Thymus (tissue), 14 donors: ENCODE data around the gene CERS4. TPM values are rescaled to one million over a fixed set of nuclear protein-coding genes. Genes with fewer than 3 reads are reported as not detected.

Source experiments
- DNase-seq, 9 donors: peaks; one replicate each; pipeline ENCODE4 v3.0.0-alpha.2; 2013; ENCODE audit warnings: low spot score in 9 of 9, low read depth in 6 of 9, missing footprints in 1 of 9
- H3K27ac ChIP-seq, 2 donors: one replicate each; pipeline ENCODE4 v1.5.1; 2013; ENCODE audit warnings: control low read depth in 1 of 2, low read depth in 1 of 2, low read length in 1 of 2, mild to moderate bottlenecking in 1 of 2, moderate library complexity in 1 of 2
- H3K27me3 ChIP-seq, 2 donors: one replicate each; pipeline ENCODE4 v1.5.1; 2013; ENCODE audit warnings: low read length in 1 of 2; ENCODE audit not compliant: control insufficient read depth in 2 of 2, insufficient read depth in 1 of 2
- H3K36me3 ChIP-seq, 2 donors: one replicate each; pipeline ENCODE4 v1.5.1; 2013; ENCODE audit warnings: low read length in 1 of 2, mild to moderate bottlenecking in 1 of 2, moderate library complexity in 1 of 2; ENCODE audit not compliant: control insufficient read depth in 2 of 2, insufficient read depth in 2 of 2
- H3K4me1 ChIP-seq, 2 donors: one replicate each; pipeline ENCODE4 v1.5.1; 2013; ENCODE audit warnings: low read length in 2 of 2; ENCODE audit not compliant: control insufficient read depth in 2 of 2, insufficient read depth in 2 of 2
- H3K4me3 ChIP-seq, 2 donors: one replicate each; pipeline ENCODE4 v1.5.1; 2013; ENCODE audit warnings: low read length in 2 of 2, control low read depth in 1 of 2, mild to moderate bottlenecking in 1 of 2
- H3K9me3 ChIP-seq, 2 donors: one replicate each; pipeline ENCODE4 v1.5.1; 2013; ENCODE audit warnings: low read length in 1 of 2, mild to moderate bottlenecking in 1 of 2; ENCODE audit not compliant: control insufficient read depth in 2 of 2, insufficient read depth in 1 of 2
- WGBS: extraction: QIAGEN DNeasy Blood & Tissue Kit; methylation state at CpG from one replicate; pipeline ENCODE4 v1.1.7; 2013; 5-methylcytosine and 5-hydroxymethylcytosine counted together
- long read RNA-seq, 10 donors: transcript quantifications; one replicate each; lab custom pipeline, GENCODE V29; 2026
- polyA plus RNA-seq: library from polyadenylated mRNA; stranded (reverse); fragments of 200-250 nt; gene quantifications from one replicate; pipeline ENCODE4 v1.2.3, GENCODE V29; 2013
- total RNA-seq: library from RNA; stranded (reverse); fragments of 120-200 nt; gene quantifications from one replicate; pipeline ENCODE4 v1.2.4, GENCODE V29; 2013
- donor health status: healthy.

The CERS4 gene
- total RNA-seq = 21.7 TPM
- 28.5 TPM for polyA plus RNA-seq
- long read RNA-seq, donor 1 = 0 reads
- long read RNA-seq, donor 2, transcript CERS4-201 (12 exons, 1,797 nt) = major isoform, 5 of 6 reads
- long read RNA-seq, donor 2, partial matches to known transcripts = 0 of 6 reads
- long read RNA-seq, donor 2, other reads (novel, unspliced or antisense) = 0 of 6 reads
- long read RNA-seq, donor 3, partial matches to known transcripts = 7 of 11 reads
- long read RNA-seq, donor 3, other reads (novel, unspliced or antisense) = 0 of 11 reads
- long read RNA-seq, donor 4, partial matches to known transcripts = 6 of 9 reads
- long read RNA-seq, donor 4, other reads (novel, unspliced or antisense) = 0 of 9 reads
- long read RNA-seq, donor 5, partial matches to known transcripts = 7 of 15 reads
- long read RNA-seq, donor 5, other reads (novel, unspliced or antisense) = 0 of 15 reads
- long read RNA-seq, donor 6, partial matches to known transcripts = 0 of 2 reads
- long read RNA-seq, donor 6, other reads (novel, unspliced or antisense) = 0 of 2 reads
- long read RNA-seq, donor 7, partial matches to known transcripts = 0 of 2 reads
- long read RNA-seq, donor 7, other reads (novel, unspliced or antisense) = 0 of 2 reads
- long read RNA-seq, donor 8, partial matches to known transcripts = 0 of 4 reads
- long read RNA-seq, donor 8, other reads (novel, unspliced or antisense) = 0 of 4 reads
- long read RNA-seq, donor 9, partial matches to known transcripts = 0 of 1 reads
- long read RNA-seq, donor 9, other reads (novel, unspliced or antisense) = 0 of 1 reads
- long read RNA-seq, donor 10, partial matches to known transcripts = 0 of 2 reads
- long read RNA-seq, donor 10, other reads (novel, unspliced or antisense) = 0 of 2 reads

GRCh38 chr19:8208922-8209461 is at the start of gene CERS4:
Gene CERS4 (plus strand): TSS chr19:8209370. CDS start chr19:8251077, 41,707 bp downstream.
- peak in 7 of 9 donors; percentile 33 to 83 (median 60) for DNase-seq
- WGBS = under 1% methylated on average over 60 of the region's 60 CpGs

GRCh38 chr19:8161135-8161646 is 48.0 kb upstream of the CERS4 start:
- no peak overlapping the region for H3K4me3 ChIP-seq
- WGBS = 72% methylated on average over 12 of the region's 12 CpGs
- DNase-seq = peak in 1 of 9 donors; percentile 13
- no peaks in the 10 kb centered on the region for H3K36me3 ChIP-seq
- H3K27me3 ChIP-seq = no peaks in the 10 kb centered on the region
- H3K4me1 ChIP-seq = peaks cover 0 to 4% of the 10 kb centered on the region in 2 donors
- no peak overlapping the region for H3K27ac ChIP-seq
- H3K9me3 ChIP-seq = no peaks in the 10 kb centered on the region

More at GRCh38 chr19:8208922-8209461, at the start of gene CERS4:
- Histone ChIP-seq H3K4me1 (peaks cover 12 to 27% of the 10 kb centered on the region in 2 donors), H3K4me3 (peak within 1 kb of the TSS; percentile 76 to 97), H3K36me3 (peaks cover 3% of the 10 kb centered on the region in 2 donors), H3K27me3 (peaks cover 0 to 17% of the 10 kb centered on the region in 2 donors), H3K9me3 (no peaks in the 10 kb centered on the region), H3K27ac (peak within 1 kb of the TSS; percentile 28 to 83)

GRCh38 chr19:8163759-8164158 is 45.4 kb upstream of the CERS4 start:
- WGBS = 87% methylated on average over 7 of the region's 7 CpGs
- peaks cover 0 to 4% of the 10 kb centered on the region in 2 donors for H3K4me1 ChIP-seq
- no peak overlapping the region for H3K27ac ChIP-seq
- H3K9me3 ChIP-seq = no peaks in the 10 kb centered on the region
- no peaks in the 10 kb centered on the region for H3K27me3 ChIP-seq
- no peak overlapping the region for H3K4me3 ChIP-seq
- no peak for DNase-seq
- H3K36me3 ChIP-seq = no peaks in the 10 kb centered on the region

GRCh38 chr19:8167985-8168384 is 41.2 kb upstream of the CERS4 start:
- no peak for DNase-seq
- Histone ChIP-seq H3K27me3 (no peaks in the 10 kb centered on the region), H3K27ac (no peak overlapping the region), H3K36me3 (no peaks in the 10 kb centered on the region), H3K4me3 (no peak overlapping the region), H3K4me1 (no peaks in the 10 kb centered on the region), H3K9me3 (no peaks in the 10 kb centered on the region)
- WGBS = 95% methylated on average over 6 of the region's 6 CpGs

- H3K9me3 ChIP-seq = no peaks in the 10 kb centered on the region
- H3K27ac ChIP-seq = no peak overlapping the region
- H3K4me1 ChIP-seq = no peaks in the 10 kb centered on the region
- WGBS = 96% methylated on average over 7 of the region's 7 CpGs
- no peaks in the 10 kb centered on the region for H3K27me3 ChIP-seq
- no peak overlapping the region for H3K4me3 ChIP-seq
- no peaks in the 10 kb centered on the region for H3K36me3 ChIP-seq
- no peak for DNase-seq
Measured at GRCh38 chr19:8168537-8168936, 40.6 kb upstream of the CERS4 start.

- DNase-seq = no peak
- WGBS = 96% methylated on average over 9 of the region's 9 CpGs
- H3K27ac ChIP-seq = no peak overlapping the region
- H3K4me3 ChIP-seq = no peak overlapping the region
- no peaks in the 10 kb centered on the region for H3K4me1 ChIP-seq
- no peaks in the 10 kb centered on the region for H3K27me3 ChIP-seq
- H3K36me3 ChIP-seq = no peaks in the 10 kb centered on the region
- no peaks in the 10 kb centered on the region for H3K9me3 ChIP-seq
Measured at GRCh38 chr19:8174706-8175105, 34.5 kb upstream of the CERS4 start.

- H3K9me3 ChIP-seq = no peaks in the 10 kb centered on the region
- H3K4me1 ChIP-seq = no peaks in the 10 kb centered on the region
- no peaks in the 10 kb centered on the region for H3K27me3 ChIP-seq
- no peak overlapping the region for H3K4me3 ChIP-seq
- no peaks in the 10 kb centered on the region for H3K36me3 ChIP-seq
- no peak for DNase-seq
- H3K27ac ChIP-seq = no peak overlapping the region
- WGBS = 94% methylated on average over 6 of the region's 6 CpGs
Measured at GRCh38 chr19:8180018-8180417, 29.2 kb upstream of the CERS4 start.

- Histone ChIP-seq H3K27ac (no peak overlapping the region), H3K27me3 (no peaks in the 10 kb centered on the region), H3K4me3 (no peak overlapping the region), H3K4me1 (no peaks in the 10 kb centered on the region), H3K36me3 (no peaks in the 10 kb centered on the region), H3K9me3 (no peaks in the 10 kb centered on the region)
- DNase-seq = no peak
- WGBS = 99% methylated on average over 9 of the region's 9 CpGs
Measured at GRCh38 chr19:8184274-8184673, 24.9 kb upstream of the CERS4 start.
